NCI-H2171 treated with DMSO at 0.1 percent for 48 hours (cell line): Measurements from ENCODE around the gene TBX19.

ENCODE experiments used
- DNase-seq: peaks from one replicate; lab custom pipeline; 2025; lab: John Stamatoyannopoulos, UW

TBX19 gene

DNA sequence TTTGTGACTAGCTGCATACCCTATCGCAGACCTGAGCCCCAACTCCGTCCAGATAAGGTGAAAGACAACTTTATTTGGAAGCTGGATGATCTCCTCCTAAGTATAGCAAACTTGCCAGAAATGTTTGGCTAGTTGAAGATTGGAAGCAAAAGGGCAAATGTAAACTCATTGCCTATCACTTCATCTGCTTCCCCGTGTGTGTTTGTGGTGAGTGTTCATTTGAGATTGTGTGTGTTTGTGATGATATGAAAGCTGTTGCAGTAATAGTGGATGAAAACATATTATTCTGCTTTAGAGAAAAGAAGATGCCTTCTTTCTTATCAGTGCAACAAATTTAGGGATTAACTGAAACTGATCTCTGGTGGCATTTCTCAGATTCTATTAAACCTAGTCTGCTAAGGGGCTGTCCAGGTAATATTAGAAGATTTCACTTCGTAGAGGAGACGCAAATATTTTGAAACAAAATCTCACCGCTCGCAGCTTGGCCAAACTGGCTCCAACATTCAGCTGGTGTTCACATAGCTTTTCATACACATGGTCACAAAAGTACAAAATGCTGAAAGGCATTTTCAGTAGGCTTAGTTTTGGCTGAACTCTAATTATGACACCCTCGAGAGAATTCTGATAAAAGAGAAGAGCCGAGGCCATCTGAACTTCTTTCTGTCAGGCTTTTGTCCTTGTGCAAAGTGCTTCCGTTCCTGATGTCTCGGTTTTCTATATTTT is 1.1 kb downstream of the TBX19 start:
- no peak for DNase-seq

DNA sequence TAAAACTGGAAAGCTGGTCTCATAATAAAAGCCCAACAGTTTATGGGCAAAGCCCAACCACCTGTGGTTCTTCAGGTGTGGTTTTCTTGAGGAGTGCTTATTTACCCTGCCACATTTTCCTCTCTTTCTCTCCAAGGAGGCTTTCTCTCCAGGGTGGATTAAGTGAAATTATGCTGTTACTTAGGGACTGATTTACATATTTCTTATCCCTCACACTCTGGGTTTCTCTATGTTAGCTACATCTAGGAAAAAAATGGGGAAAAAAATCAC is 4.8 kb downstream of the TBX19 start:
- no peak for DNase-seq

DNA sequence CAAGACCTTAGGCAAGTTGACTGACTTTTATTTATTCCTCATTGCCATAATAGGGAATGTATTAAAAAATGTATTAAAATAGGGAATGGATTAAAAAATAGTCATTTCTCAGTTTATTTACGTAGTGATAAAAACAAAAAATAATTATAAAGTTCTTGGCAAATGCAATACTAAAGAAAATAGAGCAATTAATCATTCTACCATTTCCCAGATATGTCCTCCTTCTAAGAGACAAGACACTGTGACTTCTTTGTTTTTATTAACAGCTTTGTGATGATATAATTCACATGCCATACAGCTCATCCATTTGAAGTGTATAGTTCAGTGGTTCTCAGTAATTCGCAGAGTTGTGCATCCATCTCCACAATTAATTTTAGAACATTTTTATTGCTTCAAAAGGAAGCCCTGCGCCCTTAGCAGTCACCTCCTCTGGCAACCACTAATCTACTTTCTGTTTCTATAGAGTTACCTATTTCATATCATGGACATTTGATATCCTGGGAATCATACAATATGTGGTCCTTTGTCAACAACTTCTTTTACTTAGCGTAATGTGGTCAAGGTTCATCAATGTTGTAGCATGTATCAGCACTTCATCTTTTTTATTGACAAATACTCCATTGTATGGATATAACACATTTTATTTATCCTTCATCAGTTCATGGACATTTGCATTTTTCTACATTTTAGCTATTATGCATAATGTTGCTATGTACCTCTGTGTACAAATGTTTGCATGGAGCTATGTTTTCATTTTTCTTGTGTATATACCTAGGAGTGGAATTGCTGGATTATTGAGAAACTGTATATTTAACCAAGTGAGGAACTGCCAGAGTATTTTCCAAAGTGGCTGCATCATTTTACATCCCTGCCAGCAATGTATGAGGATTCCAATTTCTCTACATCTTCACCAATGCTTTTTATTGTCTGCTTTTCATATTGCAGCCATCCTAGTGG is 5.6 kb downstream of the TBX19 start:
- DNase-seq: no peak

DNA sequence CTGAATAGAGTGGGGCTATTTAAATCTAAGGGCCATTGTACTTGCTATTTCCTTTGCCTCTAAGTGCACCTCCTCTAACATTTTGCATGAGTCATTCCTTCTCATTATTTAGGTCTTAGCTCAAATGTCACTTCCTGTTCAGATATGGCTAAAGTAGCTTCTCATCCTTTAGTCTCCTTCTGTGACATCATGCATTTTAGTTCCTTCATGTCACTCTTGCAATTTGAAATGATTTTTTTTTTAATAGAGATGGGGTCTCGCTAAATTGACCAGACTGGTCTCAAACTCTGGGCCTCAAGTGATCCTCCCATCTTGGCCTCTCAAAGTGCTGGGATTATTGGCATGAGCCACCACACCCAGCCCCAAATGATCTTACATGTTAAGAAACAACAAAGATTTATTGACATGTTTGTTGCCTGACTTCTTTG is 6.6 kb downstream of the TBX19 start:
- no peak for DNase-seq

DNA sequence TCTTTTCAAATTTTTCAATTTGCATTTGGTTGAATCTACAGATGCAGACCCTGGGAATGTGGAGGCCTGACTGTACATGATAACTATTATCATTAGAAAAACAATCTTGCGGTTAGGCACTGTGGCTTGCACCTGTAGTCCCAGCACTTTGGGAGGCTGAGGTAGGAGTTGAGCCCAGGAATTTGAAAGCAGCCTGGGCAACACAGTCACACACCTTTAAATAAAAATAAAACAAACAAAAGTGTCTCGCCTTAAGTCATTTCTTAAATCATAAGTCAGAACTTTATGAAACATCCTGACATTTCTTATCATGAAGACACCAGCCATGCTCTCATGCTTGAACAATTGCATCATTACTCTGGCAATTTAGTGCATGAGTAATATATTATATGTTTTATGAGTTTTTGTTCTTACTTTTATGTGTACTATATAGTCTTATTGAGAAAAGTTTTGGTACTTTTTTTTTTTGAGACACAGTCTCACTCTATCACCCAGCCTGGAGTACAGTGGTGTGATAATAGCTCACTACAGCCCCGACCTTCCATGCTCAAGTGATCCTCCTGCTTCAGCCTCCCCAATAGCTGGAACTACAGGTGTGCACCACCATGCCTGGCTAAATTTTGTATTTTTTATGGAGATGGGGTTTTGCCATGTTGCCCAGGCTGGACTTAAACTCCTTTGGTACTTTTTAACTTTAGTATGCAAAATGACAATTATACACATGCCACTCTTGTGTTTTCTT is 7.8 kb downstream of the TBX19 start:
- DNase-seq: no peak

DNA sequence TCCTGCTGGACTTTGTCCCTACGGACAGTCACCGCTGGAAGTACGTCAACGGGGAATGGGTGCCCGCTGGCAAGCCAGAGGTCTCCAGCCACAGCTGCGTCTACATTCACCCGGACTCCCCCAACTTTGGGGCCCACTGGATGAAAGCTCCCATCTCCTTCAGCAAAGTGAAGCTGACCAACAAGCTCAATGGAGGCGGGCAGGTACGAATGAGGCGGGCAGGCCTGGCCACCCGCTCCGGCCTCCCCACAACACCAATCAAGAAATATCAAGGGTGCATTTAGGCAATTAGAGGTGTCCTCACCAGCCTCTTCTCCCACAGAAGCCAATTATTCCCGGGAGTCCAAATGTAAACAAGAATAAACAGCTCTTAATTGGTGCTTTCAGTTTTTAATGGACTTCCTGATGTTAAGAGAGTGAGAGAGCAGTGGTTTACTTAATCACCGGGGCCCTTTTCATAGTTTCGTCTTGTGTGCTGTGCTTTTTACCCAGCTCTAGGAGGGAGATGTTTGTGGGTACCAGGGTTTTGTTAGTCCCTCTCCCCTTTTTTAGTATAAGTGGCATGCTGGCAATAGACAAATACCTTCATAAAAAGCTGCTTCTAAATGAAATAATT is 10.7 kb downstream of the TBX19 start:
- DNase-seq: no peak

DNA sequence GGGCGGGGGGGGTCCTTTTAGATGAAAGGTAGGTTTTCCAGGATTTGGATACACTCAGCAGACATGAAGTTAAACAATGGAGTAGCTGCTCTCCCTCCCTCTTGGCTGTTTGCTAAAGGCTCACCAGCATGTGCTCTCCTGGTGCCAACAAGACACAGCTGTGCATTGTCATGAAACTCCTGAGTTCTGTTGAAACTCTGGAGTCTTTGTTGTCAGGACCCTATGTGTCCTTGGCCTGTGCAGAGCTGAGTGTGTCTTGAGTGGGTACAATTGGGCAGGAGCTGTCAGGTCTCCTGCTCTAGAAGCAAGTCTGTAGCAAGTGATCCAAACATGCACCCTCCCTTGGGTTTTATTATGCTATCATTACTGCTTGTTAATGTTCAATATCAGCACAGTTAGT is 12.7 kb downstream of the TBX19 start:
- no peak for DNase-seq

DNA sequence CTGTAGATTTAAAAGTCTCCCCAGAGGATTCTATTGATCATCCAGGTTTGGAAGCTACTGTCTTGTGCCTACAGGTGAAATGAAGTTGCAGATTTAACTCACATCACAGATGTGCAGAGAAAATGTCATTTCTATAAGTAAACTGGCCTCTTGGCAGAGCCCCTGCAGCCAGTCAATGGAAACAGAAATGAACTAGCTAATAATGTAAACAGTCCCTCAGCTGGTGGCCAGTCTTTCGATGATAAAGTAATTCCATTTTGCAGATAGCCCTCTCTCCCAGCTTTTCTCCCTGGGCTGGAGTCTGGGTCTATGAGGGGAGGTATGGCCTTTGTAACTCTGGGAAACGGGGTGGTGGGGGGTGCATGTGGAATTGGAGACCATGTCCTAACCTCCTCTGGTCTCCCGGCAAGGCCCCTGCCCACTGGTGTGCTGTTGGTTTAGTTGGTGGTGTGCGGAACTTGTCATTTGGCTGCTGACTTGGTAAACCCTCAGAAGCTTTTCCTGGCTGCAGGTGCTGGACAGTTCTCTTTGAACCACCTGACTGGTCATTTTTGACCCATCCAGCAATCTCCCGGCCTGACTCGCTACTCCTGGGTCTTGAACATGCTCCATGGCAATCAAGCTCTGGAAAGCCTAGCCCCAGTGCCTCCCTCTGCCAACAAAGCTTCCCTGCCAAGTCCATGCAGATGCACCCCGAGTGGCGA is 14.9 kb downstream of the TBX19 start:
- DNase-seq: no peak

DNA sequence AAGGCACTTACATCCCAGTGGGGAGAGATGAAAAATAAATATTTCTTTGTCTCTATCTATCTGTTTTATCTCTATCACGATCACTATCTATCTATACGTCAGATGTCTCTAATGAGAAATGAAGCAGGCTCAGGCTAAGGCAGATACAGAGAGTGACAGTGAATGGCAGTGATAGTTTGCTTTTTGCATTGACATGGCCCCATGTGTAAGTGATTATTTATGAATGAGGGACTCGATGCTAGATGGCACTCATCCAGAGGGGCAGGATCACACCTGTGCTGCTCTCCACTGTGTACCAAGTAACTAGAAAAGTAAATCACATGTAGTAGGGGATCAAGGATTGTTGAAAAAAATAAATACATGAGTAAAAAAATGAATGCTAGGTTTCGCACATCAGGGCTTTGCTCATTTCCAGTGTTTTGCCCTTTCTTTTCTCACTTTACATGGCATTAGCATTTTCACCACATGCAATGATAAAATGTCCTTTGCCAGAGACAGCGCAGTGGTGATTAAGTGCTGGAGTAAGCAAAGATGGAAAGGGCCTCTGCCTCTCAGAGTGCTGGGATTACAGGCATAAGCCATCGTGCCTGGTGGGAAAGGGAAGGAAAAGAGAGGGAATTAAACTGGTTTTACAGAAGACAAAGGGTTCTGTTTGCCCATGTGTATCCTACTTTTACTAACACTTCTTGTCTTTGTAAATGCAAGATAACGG is 16.5 kb downstream of the TBX19 start:
- peak; percentile 53 for DNase-seq

DNA sequence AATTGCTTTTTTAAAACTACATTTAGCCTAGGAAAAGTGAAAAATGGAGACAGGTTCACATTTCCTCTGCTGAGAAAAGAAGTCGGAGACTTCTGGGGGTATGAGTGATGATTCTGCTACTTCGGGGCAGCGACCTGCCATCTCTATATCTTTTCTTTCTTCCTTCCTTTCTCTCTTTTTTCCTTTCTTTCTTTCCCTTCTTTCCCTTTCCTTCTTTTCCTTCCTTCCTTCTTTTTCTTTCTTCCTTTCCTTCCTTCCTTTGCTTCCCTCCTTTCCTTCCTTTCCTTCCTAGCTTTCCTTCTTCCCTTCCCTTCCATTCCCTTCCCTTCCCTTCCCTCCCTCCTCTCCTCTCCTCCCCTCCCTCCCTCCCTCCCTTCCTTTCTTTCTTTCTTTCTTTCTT is 17.8 kb downstream of the TBX19 start:
- no peak for DNase-seq

DNA sequence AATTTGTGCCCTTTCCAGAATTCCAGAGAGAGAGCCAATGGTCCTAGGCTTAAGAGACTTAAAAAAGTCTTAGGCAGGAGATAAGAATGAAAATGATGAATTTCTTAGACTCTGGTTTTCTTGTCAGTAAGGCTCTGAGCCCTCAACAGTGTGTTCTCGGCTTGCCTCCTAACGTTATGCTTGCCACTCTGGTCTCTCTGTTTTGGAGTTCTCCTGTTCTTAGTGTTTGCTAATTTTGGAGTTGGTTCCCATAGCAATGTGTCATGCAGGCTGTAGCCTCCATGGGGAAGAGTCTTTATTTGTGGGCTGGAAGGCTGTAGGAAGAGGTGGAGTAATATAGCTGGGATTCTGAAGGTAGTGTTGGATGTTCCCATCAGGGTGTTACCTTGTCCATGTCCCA is 19.9 kb downstream of the TBX19 start:
- DNase-seq: no peak

DNA sequence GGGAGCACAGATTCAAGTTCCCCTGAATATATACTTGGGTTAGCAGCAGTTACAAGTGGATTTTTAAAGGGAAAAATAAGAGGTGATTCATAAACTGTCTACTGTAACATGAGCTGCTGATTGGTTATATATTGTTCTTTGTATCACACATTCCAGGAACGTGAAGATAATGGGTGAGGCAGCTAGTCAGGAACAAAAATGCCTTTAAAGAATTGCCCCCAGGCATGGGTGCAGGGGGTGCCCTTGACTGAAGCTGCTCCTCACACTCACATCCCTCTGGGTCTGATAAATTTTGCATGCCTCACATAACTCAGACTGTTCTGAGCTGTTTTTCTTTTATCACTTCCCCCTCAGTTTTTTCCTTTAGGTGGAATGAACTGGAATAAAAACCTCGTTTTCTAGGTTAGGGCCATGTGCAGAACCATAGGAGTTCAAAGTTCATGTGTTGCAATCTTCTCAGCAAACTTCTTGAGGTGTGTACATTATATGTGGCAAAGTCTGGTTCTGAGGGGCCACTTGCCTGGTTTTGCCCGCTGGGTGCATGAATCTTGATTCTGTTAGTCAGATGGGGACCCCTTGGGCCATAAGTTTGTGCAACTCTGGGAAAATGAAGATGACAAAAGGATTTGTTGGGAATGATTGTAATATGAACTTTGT is 21.1 kb downstream of the TBX19 start:
- DNase-seq: no peak

DNA sequence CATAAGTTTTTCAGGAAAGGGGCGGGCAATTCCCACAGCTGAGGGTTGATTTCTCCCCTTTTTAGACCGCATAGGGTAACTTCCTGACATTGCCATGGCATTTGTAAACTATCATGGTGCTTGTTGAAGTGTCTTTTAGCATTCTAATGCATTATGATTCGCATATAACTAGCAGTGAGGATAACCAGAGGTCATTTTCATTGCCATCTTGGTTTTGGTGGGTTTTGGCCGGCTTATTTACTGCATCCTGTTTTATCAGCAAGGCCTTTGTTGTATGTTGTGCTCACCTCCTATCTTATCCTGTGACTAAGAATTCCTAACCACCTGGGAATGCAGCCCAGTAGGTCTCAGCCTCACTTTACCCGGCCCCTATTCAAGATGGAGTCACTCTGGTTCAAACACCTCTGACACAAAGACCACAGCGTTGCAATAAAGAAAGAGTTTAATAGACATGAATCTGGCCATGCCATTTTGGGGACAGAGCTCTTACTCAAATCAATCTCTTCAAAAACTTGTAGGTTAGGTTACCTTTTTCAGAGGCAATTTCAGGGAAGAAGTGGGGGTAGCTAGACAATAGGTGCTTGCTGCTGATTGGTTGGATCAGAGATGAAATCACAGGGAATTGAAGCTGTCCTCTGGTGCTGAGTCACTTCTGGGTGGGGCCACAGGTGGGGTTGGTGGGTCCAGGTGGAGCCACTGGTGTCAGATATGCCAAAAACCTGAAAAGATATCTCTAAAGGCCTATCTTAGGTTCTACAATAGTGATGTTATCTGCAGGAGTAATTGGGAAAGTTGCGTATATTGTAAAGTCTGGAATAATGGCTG is 23.3 kb downstream of the TBX19 start:
- no peak for DNase-seq

DNA sequence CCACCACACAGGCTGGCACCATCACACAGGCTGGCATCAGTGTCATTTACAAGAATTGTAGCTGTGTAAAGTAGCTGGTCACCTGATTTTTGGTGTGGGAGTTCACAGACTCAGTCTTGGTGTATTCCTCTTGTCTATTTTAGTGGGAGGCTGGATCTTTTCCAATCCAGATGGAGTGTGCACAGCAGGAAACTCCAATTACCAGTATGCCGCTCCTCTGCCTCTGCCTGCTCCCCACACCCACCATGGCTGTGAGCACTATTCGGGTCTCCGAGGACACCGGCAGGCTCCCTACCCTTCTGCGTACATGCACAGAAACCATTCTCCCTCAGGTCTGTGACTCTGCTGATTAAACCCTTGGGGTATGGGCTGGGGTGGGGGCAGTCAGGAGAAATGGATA is 24.2 kb downstream of the TBX19 start:
- peak; percentile 91 for DNase-seq

DNA sequence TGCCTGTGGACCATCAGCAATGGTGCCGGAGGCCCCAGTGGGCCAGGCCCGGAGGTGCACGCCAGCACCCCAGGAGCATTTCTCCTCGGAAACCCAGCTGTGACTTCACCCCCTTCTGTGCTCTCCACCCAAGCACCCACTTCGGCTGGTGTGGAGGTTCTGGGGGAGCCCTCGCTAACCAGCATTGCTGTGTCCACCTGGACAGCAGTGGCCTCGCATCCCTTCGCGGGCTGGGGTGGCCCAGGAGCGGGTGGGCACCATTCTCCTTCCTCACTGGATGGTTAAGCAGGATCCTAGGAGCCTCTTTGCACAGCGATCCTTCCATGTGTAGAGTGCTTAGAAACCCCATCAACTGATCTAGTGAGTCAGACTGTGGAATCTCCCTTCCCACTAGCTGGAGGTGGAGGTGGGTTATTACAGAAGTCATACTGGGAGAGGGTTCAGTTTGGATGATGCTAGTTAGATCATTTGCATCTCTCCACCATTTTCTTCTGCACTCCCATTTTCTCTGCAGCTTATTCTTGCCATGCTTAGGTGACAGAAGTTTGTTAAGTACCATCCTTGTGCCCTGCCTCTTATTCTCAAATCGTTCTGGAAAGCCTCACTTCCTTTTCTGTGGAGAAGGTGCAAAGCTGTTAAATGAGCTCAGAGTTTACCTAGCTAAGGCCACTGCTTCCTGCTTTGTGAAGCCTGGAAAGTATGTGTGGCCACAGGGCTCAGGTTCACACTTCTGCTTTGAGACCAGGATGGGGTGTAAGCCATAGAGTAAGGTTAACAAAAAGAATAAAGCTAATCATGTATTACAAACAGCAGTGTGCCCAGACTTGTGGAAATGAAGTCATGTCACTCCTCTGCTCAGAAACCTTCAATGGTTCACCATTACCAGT is 32.3 kb downstream of the TBX19 start:
- DNase-seq: no peak

DNA sequence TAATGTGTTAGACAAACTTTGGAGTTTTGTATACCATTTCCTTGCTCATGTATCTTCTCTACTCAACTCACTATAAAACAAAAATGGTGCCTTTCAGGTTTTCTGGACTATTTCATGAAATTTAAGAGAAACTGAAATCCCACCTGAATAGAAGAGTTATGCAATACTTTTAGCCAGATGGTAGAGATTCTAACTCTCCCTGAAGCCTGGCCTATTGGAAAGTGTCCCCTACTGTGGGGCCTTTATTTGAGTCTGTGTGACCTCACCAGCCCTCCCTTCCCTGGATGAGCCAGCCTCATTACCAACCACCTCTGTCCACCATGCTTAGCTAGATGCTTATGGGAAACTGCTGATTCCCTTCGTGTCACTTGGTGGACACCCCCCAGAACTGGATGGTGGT is 35.5 kb downstream of the TBX19 start:
- DNase-seq: no peak

DNA sequence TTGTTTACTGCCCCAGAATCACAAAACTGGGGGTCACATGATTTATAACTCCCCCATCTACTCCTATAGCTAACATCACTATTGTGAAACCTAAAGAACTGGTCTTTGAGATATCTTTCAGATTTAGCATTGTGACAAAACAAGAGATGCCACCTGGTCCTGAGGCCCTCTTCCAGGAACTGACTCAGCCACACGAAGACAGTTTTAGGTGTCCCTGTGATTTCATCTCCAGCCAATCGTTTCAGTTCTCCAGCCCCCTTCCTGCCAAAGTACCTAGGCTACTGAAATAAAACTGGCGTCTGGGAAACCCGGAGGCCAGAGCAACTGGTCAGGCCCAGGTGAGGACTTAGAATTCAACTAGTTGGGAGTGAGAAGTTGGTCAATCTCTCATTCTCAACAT is 36.6 kb downstream of the TBX19 start:
- DNase-seq: no peak

DNA sequence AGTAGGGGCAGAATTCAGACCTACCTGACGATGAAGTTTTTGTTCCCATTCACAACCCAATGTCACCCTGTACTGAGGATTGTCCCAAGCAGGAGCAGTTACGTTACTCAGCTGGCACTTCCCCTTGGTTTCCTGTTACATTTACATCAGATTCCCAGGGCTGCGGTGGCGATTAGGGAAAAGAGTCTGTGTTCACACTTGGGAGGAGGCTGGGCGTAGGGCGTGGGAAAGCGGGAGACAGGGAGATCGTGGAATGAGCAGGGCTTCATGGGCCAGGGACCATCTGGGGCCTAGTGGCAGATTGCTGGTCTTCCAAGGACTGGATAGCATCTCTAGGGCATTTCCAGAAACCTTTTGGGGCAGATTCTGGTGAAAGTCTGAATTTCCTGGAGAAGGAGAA is 39.0 kb downstream of the TBX19 start:
- DNase-seq: no peak

DNA sequence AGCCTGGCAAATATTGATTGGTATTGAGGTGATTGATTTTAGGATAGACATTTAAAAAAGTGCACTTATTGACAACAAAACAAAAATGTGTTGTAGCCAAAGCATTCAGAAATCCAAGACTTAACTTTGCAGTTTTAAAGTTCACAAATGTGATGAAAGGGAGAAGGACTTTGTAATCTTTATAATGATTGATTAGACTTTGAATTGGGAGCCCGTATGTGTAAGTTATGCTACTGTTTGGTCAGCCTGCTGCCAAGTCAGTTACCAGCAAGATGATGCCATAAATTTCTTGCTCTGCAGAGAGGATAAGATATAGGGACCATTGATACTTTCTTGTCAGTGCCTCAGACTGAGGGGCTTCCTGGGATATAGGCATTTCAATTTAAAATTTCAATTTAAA is 39.5 kb downstream of the TBX19 start:
- DNase-seq: no peak
